ENCODE results near the gene HLA-DOB.

Gene HLA-DOB

DNA sequence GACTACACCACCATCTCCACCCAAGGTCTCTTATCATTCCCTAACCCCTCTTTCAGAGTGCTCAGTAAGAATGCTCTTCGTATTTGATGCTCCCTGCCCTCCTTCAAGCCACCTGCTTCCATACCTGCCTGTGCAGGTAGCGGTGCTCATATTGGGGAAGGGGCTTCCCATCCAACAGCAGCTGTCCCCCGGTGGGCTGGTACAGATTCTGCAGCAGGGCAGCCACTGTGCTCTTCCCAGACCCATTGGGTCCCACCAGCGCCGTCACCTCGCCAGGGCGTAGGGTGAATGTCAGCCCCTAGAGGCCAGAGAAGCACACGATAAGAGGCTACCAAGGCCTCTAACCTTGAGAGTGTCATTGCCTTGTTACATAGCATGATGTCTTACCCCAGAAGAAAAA is 31.0 kb upstream of the HLA-DOB start:
- peak overlapping the region in 1 of 2 donors; percentile 70 for H3K27ac Mint-ChIP-seq
- H3K9me3 Mint-ChIP-seq: no peaks in the 10 kb centered on the region
- DNase-seq (no peak), ATAC-seq (no peak)
- peak overlapping the region; percentile 63 to 93 for H3K4me3 Mint-ChIP-seq
- H3K4me1 Mint-ChIP-seq: peaks cover 70% of the 10 kb centered on the region
- no peaks in the 10 kb centered on the region for H3K27me3 Mint-ChIP-seq

DNA sequence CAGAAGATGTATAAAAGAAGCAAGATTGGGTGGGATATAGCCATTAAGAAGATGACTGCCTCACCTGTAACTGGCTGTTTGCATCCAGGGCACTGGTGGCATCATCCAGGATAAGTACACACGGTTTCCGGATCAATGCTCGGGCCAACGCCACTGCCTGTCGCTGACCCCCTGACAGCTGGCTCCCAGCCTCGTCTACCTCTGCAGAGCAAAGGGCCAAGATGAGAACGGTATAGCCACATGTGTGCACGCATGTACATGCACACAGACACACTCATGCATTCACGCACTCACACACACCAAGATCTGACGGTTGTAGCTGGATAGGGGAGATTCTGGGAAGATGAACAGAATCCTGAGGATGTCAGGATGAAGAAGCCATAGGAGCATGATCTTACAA is 30.2 kb upstream of the HLA-DOB start:
- Mint-ChIP-seq H3K27me3 (no peaks in the 10 kb centered on the region), H3K27ac (peak overlapping the region; percentile 34 to 57), H3K9me3 (no peaks in the 10 kb centered on the region), H3K4me3 (peak overlapping the region; percentile 63 to 93), H3K4me1 (peaks cover 77% of the 10 kb centered on the region)
- ATAC-seq: no peak
- no peak for DNase-seq

DNA sequence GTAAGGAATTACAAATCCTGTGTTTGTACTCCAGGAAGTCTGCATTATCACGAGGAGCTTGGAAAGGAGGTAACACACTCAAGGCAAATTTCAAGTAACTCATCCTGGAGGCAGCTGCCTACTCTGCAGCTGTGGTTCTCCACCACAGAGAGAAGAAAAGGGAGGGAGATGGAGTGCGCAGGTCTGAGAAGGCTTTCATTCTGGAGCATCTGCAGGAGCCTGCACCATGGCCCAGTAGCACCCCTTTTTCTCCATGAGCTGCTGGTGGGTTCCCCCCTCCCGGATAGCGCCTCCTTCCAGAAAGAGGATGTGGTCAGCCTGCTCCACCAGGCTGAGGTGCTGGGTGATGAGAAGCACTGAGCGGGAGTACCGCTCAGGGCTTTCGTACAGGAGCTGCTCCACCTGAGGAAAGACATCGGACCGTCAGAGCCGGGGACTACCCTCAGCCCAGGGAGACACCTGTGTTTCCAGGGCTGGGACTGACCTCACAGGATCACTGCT is 28.6 kb upstream of the HLA-DOB start:
- Mint-ChIP-seq H3K27me3 (no peaks in the 10 kb centered on the region), H3K27ac (peak overlapping the region; percentile 99 to 100), H3K9me3 (no peaks in the 10 kb centered on the region), H3K4me1 (peaks cover 77% of the 10 kb centered on the region), H3K4me3 (peak overlapping the region; percentile 93 to 96)
- DNase-seq (peak; percentile 46 to 68), ATAC-seq (peak; percentile 30)

DNA sequence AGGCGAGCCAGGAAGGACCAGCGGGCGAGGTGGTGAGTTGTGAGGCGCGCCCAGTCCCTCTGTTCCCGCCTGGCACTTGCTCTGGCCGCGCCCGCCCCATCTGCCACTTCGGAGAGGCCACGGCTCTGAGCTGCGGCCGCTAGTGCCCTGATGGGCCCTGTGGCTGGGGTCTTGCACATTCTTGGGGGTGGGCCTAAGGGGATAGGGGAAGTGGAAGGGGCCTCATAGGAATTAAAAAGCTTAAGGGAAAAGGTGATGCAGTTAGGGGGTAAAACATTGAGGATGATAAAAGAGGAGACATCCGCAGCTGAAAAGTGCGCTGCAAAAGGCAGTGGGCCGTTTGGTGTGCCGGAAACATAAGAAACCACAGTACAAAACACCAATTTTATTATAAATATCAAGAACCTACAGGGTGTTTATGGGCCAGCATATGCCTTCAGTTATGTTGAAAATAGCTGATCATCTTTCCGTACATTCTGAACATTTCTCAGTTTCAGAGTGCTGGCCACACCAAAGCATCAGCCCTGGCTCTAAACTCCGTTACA is 28.1 kb upstream of the HLA-DOB start:
- Mint-ChIP-seq H3K9me3 (no peaks in the 10 kb centered on the region), H3K27ac (peak overlapping the region; percentile 99 to 100), H3K27me3 (no peaks in the 10 kb centered on the region), H3K4me1 (peaks cover 77% of the 10 kb centered on the region), H3K4me3 (peak overlapping the region; percentile 93 to 96)
- ATAC-seq (peak; percentile 5), DNase-seq (no peak)

DNA sequence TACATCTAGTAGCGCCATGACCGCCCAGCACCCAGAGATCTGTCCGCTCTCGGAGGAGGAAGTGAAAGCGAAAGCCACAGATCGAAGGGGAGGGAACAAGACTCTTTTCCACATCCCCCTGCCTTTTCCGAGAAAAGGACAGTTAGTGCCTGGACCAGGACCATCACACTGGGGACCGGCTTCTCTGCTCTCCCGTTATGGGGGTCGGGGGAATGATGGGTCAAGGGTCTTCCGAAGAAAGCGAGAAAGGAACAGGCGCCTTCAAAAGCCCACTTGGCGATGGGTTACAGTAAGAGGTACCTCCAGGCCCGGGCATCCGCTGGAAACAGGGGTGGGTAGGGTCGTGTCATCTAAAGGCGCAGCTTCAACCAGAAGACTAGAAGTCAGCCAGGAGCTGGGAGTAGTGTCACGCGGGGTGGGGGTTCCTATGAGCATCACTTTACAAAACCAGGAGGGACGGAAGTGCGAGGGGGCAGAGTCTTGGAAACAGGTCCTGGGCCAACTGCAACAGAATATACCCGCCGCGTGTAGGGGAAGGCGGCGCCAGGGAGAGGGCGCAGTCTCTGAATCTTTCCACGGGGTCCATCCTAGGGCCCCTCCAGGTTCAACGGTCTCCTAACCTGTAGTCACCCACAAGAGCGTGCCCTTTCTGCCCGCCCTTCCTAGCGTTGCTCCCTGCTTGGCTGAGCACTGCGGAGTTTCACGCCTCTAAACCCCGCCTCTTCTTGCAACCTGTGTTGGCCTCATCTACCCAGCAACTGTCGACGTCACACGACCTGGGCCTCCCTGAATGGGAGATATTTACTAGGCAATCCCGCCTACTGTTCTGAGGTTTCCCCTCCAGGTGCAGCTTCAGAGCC is 27.4 kb upstream of the HLA-DOB start, which contains the start of gene PSMB8:
Gene PSMB8, minus strand, starts transcription at position 69 of the 860 bp plus-strand sequence. Its CDS starts 51 bp downstream, at position 18.
- DNase-seq: peak; percentile 95 to 97
- peaks cover 77% of the 10 kb centered on the region for H3K4me1 Mint-ChIP-seq
- H3K27ac Mint-ChIP-seq: peak within 1 kb of the TSS; percentile 99 to 100
- peak; percentile 84 for ATAC-seq
- H3K9me3 Mint-ChIP-seq: no peaks in the 10 kb centered on the region
- H3K27me3 Mint-ChIP-seq: no peaks in the 10 kb centered on the region
- H3K4me3 Mint-ChIP-seq: peak within 1 kb of the TSS; percentile 93 to 96

DNA sequence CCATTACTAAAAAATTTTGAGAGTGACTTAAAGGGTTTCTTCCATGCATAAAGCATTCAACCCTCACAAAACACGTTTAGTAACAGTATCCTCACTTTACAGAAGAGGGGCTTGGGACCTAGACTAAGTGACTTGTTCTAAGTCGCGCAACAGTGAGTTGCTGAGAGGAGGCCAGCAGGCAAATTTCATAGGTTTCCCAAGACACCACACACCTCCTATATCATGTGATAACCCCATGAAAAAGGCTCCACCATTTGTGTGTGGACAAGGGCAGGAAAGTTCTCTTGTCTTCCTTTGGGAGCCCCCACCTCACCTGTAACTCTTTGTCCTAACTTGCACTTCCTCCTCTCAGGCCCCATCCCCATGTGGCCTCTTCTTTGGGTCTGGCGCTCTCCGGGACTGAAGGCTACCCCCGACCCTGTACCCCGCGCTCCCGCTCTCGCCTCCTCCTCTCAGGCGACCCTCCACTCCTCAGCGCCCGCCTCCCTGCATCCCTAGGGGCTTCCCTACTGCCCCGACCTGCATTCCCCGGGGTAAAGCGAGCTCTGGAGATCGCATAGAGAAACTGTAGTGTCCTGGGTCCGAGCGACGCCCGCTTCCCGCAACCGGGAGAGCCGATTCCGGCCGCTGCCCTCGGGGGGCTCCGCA is 26.7 kb upstream of the HLA-DOB start:
- no peaks in the 10 kb centered on the region for H3K9me3 Mint-ChIP-seq
- H3K27ac Mint-ChIP-seq: peak overlapping the region; percentile 99 to 100
- no peak for DNase-seq
- H3K27me3 Mint-ChIP-seq: no peaks in the 10 kb centered on the region
- no peak for ATAC-seq
- peaks cover 73% of the 10 kb centered on the region for H3K4me1 Mint-ChIP-seq
- peak overlapping the region; percentile 93 to 96 for H3K4me3 Mint-ChIP-seq

DNA sequence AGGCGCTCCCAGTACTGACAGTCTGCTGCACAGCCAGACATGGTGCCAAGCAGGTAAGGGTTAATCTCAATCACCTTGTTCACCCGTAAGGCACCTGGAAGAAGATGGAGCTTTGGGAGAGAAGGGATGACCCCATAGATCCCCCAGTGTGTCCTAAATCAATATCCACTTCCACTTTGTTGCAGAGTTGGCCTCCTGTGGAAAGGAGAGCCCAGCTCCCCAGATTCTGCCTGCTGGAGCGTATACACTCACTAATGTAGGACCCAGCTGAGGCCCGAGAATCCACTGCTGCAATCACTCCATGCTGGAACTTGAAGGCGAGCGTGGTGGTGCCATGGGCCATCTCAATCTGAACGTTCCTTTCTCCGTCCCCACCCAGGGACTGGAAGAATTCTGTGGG is 25.9 kb upstream of the HLA-DOB start:
- H3K9me3 Mint-ChIP-seq: no peaks in the 10 kb centered on the region
- peaks cover 65% of the 10 kb centered on the region for H3K4me1 Mint-ChIP-seq
- peak overlapping the region; percentile 93 to 96 for H3K4me3 Mint-ChIP-seq
- no peaks in the 10 kb centered on the region for H3K27me3 Mint-ChIP-seq
- peak overlapping the region; percentile 99 to 100 for H3K27ac Mint-ChIP-seq
- ATAC-seq (no peak), DNase-seq (no peak)

DNA sequence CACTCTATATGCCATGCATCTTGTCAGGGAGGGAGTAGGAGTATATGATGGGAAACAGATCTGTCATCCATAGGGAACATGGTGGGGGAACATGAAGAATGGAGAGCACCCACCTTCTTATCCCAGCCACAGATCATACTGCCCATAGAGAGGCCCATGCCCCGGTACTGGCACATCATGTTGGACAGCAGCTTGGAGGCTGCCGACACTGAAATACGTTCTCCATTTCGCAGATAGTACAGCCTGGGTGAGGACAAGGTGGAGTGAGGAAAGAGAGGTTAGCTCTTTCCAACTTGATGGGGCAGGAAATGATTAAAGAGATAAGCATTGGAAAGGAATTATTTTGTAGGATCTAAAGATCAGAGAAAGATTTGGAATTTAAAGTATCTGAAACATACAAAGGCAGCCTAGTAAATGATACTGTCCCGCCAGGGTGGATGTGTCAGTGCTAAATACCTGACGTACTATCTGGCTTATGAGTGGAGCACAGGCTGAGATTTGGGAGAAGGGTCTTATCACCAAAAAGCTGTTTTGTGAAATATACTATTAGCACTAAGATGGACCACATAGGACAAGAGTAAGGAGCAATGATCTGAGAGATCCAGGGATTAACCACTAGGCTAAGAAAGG is 25.3 kb upstream of the HLA-DOB start:
- H3K27me3 Mint-ChIP-seq: no peaks in the 10 kb centered on the region
- no peaks in the 10 kb centered on the region for H3K9me3 Mint-ChIP-seq
- no peak for ATAC-seq
- no peak for DNase-seq
- H3K4me1 Mint-ChIP-seq: peaks cover 64% of the 10 kb centered on the region
- H3K4me3 Mint-ChIP-seq: peak overlapping the region; percentile 93 to 96
- H3K27ac Mint-ChIP-seq: peak overlapping the region; percentile 86 to 89

DNA sequence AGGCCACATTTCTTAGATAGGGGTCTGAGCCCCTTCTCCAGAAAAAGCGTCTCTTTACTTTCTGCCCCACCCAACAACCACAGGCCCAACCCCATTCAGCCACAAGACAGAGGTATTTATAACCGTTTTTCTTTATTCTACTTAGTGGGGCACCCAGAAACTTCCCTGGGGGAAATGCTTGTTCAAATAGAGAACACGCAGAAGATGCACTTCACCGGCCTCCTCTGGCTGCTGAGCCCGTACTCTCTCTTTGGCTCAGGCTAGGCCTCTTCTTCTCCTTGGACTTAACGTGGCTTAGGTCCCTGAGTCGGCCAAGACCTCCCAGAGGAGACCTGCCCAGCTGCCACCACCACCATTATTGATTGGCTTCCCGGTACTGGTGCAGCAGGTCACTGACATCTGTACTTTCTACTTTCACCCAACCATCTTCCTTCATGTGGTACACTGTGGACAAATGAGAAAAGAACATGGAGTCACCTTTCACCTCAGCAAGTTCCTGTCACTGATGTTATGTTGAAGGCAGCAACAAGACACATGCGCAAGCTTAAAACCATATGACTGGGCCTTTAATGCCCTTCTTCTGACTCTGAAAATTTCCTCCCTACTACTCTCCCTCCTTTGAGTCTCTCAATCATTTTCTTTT is 23.9 kb upstream of the HLA-DOB start:
- H3K4me3 Mint-ChIP-seq: peak overlapping the region; percentile 93 to 96
- peaks cover 63% of the 10 kb centered on the region for H3K4me1 Mint-ChIP-seq
- no peaks in the 10 kb centered on the region for H3K27me3 Mint-ChIP-seq
- DNase-seq: peak; percentile 51 to 54
- H3K9me3 Mint-ChIP-seq: no peaks in the 10 kb centered on the region
- no peak for ATAC-seq
- peak overlapping the region; percentile 86 to 92 for H3K27ac Mint-ChIP-seq

DNA sequence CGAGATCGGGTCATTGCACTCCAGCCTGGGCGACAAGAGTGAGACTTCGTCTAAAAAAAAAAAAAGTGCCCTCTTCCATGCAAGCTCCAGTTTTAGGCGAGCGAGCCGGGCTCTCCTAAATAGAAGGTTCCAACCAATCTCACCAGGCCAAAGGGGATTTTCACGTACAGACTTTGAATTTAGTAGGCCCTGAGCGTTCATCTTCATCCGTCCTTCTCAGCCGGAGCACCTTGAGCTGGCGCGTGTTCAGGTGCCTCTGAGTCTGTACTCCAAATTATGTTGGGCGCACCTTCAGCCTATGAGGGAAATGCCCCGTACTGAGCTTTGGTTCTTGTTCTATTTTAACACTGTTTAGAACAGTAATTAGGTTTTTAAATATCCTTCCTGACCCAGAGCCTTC is 22.6 kb upstream of the HLA-DOB start:
- Mint-ChIP-seq H3K4me1 (peaks cover 72% of the 10 kb centered on the region), H3K27ac (peak overlapping the region in 1 of 2 donors; percentile 44), H3K27me3 (no peaks in the 10 kb centered on the region), H3K9me3 (no peaks in the 10 kb centered on the region), H3K4me3 (peak overlapping the region in 1 of 2 donors; percentile 4)
- ATAC-seq (no peak), DNase-seq (no peak)

DNA sequence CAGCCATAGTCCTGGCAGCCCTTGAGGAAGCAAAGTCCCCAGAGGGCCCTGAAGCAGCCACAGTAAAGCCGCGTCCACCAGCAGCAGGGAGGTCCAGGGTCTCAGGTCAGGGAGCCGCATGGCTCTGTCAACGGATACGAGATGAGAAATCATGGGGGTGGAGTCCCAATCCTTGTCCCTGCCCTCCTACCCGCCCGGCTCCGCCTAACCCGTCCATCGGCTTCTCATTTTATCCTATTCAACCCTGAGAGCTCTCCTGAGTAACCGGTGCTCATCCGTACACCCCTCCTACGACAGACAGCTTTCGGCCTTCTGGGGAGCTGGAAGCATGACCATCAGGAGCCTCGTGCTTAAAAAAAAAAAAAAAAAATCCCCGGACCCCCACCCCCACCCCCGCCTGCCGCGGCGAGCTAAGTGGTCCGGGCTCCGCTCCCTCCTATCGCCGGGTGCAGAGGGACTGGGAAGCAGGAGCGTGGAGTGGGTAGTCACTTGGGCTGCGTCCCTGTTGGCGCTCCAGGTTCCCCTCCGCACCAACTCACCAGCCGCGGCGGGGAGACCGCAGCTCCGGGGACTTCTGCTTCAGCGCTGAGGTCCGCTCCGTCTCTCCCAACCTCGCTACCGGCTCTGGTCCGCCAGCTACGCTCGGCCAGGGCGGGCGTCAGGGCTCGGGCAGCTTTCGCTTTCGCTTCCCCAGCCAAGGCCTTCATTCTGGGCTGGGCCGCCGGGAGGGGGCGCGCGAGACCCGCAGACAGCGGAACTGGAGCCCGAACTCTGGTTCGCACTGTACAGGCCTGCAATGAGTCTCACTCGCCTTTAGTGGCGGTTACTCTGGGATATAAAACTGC is 21.5 kb upstream of the HLA-DOB start, which contains the start of gene TAP2:
Gene TAP2, minus strand, starts transcription at position 626 of the 845 bp plus-strand sequence. Its CDS starts 506 bp downstream, at position 120.
- ATAC-seq: peak; percentile 92
- DNase-seq: peak; percentile 98
- Mint-ChIP-seq H3K9me3 (no peaks in the 10 kb centered on the region), H3K4me1 (peaks cover 82% of the 10 kb centered on the region), H3K4me3 (peak within 1 kb of the TSS; percentile 79 to 86), H3K27ac (peak within 1 kb of the TSS; percentile 94), H3K27me3 (no peaks in the 10 kb centered on the region)

DNA sequence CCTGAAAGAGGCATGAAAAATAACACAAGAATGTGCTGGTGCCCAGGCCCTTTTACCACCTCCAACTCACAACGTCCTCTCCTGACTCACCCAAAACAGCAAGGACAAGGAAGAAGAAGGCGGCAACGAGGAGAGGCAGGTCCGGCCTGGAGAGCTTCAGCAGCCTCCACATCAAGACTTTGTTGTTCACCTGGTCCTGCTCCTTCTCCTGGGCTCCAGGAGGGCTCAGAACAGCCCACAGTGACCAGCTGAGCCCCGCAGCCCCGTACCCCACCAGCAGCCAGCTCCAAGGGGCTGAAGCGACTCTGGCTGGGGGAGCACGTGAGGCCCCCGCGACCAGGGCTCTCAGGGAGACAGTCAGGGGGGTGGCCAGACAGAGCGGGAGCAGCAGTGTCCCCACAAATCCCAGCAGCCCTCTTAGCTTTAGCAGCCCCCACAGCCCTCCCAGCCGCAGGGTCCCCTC is 20.9 kb upstream of the HLA-DOB start:
- Mint-ChIP-seq H3K4me3 (peak overlapping the region; percentile 79 to 86), H3K27me3 (no peaks in the 10 kb centered on the region), H3K27ac (peak overlapping the region; percentile 29 to 94), H3K4me1 (peaks cover 86% of the 10 kb centered on the region), H3K9me3 (no peaks in the 10 kb centered on the region)
- no peak for DNase-seq
- no peak for ATAC-seq

DNA sequence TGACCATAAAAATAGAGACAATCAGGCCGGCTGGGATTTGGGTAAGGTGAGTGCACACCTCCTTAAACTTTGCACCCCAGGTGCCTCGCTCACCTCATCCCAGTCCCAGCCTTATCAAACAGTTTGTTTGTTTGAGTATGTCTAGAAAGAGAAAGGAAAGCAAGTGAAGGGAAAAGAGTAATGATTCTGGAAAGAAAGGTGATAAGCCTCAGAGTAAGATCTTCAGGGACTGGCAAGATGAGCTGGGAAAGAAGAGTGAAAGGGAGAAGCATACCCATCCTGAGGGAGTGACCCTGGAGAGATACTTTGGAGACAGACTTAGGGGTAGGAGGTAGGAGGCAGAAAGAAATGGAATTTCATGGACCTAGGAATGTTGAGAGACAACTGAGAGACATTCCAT is 20.1 kb upstream of the HLA-DOB start:
- H3K27ac Mint-ChIP-seq: peak overlapping the region; percentile 29 to 94

More for the DNA sequence above, 20.1 kb upstream of the HLA-DOB start:
- Mint-ChIP-seq H3K4me3 (peak overlapping the region; percentile 79 to 86), H3K27me3 (no peaks in the 10 kb centered on the region), H3K4me1 (peaks cover 85% of the 10 kb centered on the region), H3K9me3 (no peaks in the 10 kb centered on the region)
- no peak for DNase-seq
- no peak for ATAC-seq

Data from stimulated activated naive CD8-positive, alpha-beta T cell treated with anti-CD3 and anti-CD28 coated beads, Interleukin-15, amount 100 ng/mL, for 72 hours (primary cell).